Sciatic nerve (tissue), 2 donors: ENCODE measurements around the gene SYT14. TPM values are rescaled to one million over a fixed set of nuclear protein-coding genes. Genes with fewer than 3 reads are reported as not detected.
"Not testable (repeated sequence)": the region's sequence is repeated elsewhere in the genome, so short reads cannot be mapped to it uniquely, and the experiment has no call there.

Experiments
- ATAC-seq: fragments of 200-7000 bp; cut with Tn5 transposase; one replicate; pipeline ENCODE4 v1.9.1; 2020; ENCODE audit warnings: mild to moderate bottlenecking, moderate library complexity
- DNase-seq: peaks from one replicate; pipeline ENCODE4 v3.0.0-alpha.2; 2020; ENCODE audit warnings: low spot score
- intact Hi-C: fragments of 100-400 bp; cut with DNase I; formaldehyde crosslinking; loops from one replicate; pipeline ENCODE4 v1.14.2; 2022
- total RNA-seq: library from RNA; stranded (reverse); fragmentation: NEBNext Ultra II Directional; extraction: Animal tissue kit (Norgen Biotek cat#: 25700); gene quantifications from one replicate; pipeline ENCODE4 v1.2.1, GENCODE V29; 2021
- donor health status: DM: no; HTN: no; CAD: no.
- donor health status: DM: no; HTN: no; CAD: no.

Gene SYT14
- total RNA-seq, 1 donor from 2014 or later, result 3.8 TPM

- ATAC-seq, result no peak
Measured at GRCh38 chr1:210087058-210087457, 149.0 kb downstream of the SYT14 start.

DNA sequence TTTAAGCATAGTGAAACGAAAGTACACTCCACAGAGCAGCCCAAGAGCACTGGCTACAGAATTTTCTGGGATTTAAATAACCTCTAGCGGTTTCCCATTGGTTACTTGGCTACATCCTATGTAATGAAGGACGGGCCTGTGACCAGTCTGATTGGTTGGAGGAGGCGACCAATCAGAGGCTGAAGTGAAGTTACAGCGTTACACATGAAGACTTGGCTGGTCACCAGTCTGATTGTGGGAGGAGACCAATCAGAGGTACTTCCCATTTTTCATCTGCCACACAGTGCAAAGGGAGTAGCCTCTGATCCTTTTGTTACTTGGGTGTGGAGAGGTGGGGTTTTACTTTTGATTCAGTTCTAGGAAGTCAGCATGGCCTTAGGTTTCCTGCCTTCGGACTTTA is 151.8 kb downstream of the SYT14 start:
- ATAC-seq (no peak), DNase-seq (no peak)
- intact Hi-C loops, result no loop called here

More at GRCh38 chr1:210087058-210087457, 149.0 kb downstream of the SYT14 start:
- intact Hi-C loops, result no loop called here
- DNase-seq, result no peak

DNA sequence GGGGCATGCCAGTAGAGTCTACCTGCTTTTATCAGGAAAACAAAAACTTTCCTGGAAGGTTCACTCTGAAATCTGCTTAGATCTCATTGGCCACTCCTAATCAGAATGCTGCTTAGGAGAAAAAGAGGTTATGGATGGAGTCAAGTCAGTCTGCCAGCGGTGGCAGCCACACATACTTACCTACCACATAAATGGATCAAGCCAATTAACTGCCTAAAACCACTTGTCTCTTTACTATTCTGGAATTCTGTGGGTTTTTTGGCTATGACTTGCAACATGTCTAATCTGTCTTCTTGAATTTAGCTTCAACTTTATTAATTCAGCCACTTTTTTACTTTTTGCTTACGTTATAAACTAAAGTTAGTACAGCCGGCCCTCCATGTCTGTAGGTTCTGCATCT is 154.3 kb downstream of the SYT14 start:
- intact Hi-C loops, result no loop called here
- ATAC-seq, result no peak
- no peak for DNase-seq

- DNase-seq (no peak), ATAC-seq (no peak)
- intact Hi-C loops, result no loop called here
Measured at GRCh38 chr1:210093461-210093860, 155.4 kb downstream of the SYT14 start.

DNA sequence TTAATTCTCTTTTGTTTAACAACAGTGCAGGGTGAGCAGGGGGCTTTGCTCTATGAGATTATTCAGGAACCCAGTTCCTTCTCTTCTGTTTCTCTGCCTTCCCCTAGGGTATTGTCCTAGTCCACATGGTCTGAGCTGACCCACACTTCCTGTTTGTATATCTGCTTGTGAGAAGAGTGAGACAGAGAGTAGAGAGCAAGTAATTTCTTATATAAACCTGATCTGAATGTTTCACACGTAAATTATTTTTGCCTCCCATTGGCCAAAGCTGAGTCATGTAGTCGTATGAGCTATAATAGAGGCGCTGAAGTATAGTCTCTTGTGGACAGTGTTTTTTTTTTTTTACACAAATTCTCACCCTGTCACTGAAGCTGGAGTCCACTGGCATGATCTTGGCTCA is 160.3 kb downstream of the SYT14 start:
- ATAC-seq, result no peak
- intact Hi-C loops, result no loop called here
- DNase-seq, result no peak

DNA sequence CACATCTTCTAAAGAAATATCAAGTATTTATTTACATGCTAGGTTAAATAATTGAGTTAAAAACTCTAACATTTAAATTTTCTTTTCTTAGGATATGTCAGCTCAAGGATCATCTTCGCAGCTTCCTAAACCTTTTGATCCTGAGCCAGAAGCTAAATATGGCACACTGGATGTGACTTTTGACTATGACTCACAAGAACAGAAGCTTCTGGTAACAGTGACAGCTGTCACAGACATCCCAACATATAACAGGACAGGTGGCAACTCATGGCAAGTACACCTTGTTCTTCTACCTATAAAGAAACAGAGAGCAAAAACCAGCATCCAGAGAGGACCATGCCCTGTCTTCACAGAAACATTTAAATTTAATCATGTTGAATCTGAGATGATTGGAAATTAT is 161.9 kb downstream of the SYT14 start:
- intact Hi-C loops, result no loop called here
- ATAC-seq (no peak), DNase-seq (no peak)

DNA sequence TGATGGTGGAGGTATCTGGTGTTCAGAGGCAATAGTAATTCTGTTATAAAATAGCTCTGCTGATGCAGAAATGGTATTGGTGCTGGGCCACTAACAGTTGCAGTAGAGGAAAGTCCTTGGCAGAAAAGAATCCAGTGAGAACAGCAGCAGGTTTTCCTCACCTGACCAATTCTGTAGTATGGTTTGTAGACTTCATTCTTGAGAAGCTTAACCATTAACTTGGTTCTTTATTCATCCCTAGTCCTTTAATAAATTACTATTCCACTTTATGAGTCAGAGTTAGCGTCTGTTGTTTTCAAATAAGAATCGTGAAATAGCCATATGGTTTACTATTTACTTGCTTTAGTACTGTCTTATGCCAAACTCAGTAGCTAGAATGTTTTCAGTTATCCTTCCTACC is 166.1 kb downstream of the SYT14 start:
- DNase-seq (no peak), ATAC-seq (no peak)
- intact Hi-C loops, result no loop called here

GRCh38 chr1:210112906-210113305 is 174.9 kb downstream of the SYT14 start:
- DNase-seq, intact Hi-C loops, ATAC-seq: not testable (repeated sequence)

DNA sequence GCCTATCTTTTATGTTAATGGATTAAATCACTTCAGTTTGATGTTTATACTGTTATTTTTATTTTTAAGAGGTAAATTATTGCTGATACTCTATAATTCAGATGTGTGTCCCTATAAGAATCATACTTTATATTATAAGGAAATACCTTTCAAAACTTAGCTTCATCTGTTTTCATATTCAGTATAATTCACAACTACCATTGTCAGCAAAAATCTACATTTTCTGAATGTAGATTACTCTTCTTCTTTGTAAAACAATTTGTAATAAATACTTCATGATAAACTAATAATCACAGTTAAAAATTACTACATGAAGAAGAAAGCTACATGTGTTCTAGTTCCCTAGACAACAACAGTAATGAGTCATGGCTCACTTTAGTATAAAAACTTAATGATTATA is 179.2 kb downstream of the SYT14 start:
- DNase-seq (no peak), ATAC-seq (no peak)
- intact Hi-C loops, result no loop called here

DNA sequence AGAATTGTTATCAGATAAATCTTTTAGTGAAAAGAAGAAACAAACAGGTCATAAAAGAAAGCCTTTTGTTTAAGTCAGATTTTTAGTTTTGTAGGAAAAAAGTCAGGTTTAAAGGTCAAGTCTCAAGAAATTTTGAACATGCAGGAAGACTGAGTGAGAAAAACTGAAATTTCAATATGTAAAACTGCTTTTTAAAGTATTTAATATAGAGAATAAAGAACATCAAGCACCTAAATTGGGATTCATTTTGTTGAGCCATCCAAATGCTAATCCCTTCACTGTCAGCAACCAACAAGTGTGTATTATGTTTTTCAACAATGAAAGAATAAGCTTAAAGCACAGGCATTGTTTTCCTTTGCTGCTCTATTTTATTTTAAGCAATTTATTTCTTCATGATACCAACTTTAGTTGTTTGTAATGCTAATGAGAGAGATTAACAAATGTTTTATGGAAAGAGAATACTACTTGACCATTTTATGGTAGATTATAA is 179.7 kb downstream of the SYT14 start:
- intact Hi-C loops, result no loop called here
- no peak for DNase-seq
- no peak for ATAC-seq

- intact Hi-C loops, result no loop called here
- DNase-seq (no peak), ATAC-seq (no peak)
Measured at GRCh38 chr1:210123383-210123782, 185.4 kb downstream of the SYT14 start.

DNA sequence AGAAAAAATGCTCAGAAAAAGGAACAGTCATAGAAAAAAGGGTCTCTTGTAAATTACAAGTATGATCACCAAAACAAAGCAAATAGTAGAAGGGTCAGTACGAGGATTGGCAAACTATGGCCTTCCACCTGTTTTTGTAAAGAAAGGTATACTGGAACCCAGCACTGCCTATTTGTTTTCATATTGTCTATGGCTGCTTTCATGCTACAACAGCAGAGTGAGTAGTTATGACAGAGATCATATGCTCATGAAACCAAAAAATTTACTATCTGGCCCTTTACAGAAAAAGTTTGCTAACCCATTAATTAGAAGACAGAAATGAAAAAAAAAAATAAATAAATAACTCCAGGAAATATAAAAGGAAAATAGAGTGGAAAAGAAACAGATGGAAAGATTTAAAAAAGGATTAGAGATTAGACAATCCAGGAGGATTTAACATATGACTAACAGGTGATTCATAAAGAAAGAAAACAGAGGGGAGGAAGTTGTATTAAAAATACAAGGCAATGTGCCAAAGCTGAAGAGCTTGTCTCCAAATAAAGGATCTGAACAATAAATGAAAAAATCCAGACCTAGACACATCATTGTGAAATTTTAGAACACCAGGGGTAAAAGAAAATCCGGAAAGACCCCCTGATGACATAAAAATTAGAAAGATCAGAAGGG is 186.0 kb downstream of the SYT14 start:
- no peak for ATAC-seq
- intact Hi-C loops, result no loop called here
- no peak for DNase-seq

GRCh38 chr1:210124736-210125135 is 186.7 kb downstream of the SYT14 start:
- ATAC-seq (no peak), DNase-seq (no peak)
- intact Hi-C loops, result no loop called here

DNA sequence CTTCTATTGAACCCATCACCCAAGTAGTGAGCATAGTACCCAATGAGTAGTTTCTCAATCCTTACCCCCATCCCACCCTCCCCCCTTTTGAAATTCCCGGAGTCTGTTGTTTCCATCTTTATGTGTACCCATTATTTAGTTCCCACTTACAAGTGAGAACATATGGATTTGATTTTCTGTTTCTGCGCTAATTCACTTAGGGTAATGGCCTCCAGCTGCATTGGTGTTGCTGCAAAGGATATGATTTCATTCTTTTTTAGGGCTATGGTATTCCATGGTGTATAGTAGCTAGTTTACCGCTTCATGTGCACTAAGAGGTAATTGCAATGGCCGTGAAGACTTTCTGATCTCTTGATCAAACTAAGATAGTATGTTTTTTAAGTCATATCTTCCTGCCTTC is 187.1 kb downstream of the SYT14 start:
- DNase-seq, result no peak
- ATAC-seq, result no peak
- intact Hi-C loops, result no loop called here

DNA sequence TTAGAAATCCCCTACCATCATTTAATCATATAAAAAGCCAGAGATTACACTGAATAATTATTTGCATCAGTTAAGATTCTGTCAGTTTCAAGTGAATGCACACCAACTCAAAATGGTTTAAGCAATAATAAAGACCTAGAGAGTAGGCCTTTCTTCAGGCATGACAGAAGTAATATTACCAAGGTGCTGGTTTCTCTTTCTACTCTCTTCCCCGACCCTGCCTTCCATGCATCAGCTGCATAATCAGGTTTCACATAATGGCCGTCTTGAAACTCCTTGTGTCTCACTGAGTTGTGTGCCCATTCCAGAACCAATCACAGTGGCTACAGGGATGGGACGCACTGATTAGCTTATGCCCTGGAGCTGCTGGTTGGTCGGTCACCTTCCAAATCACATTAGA is 191.1 kb downstream of the SYT14 start:
- intact Hi-C loops, result no loop called here
- DNase-seq (no peak), ATAC-seq (no peak)

GRCh38 chr1:210129759-210130158 is 191.7 kb downstream of the SYT14 start:
- ATAC-seq, result no peak
- no peak for DNase-seq
- intact Hi-C loops, result no loop called here

DNA sequence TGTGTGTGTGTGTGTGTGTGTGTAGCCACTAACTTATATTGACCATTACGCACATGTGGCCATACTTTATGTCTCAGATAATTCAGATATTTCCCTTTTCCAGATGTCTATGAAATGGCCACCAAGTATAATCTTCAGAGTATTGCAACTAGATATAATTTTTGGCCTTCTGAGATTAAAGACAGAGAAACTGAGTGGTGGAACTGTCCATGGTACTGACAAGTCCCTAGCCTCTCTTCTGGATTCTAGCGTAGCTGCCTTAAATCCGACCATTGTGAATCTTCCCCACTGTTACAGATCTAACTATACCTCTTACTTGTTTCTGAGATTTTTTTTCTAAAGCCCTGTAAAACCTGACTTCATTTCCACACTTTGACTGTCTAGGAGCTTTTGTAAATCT is 194.6 kb downstream of the SYT14 start:
- DNase-seq, result no peak
- intact Hi-C loops, result no loop called here
- no peak for ATAC-seq

- intact Hi-C loops, result no loop called here
- ATAC-seq (no peak), DNase-seq (peak; percentile 91)
Measured at GRCh38 chr1:210143465-210144062, 205.5 kb downstream of the SYT14 start.

DNA sequence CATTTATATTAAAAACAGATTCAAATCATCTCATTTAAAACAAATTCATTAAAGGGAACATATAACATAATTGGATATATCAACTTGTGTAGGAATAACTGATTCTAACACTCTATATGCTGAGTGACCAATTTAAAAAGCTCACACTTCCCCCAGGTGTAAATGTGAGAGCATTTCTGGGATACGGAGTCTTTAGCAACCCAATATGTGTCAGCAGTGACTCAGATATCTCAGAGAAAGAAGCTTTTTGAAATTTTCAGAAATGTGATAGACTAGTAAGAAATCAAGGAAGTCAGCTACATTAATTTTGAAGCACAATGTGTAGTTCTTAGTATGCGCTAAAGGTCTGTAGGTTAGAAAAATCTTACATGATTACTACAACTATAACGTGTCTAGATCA is 206.7 kb downstream of the SYT14 start:
- ATAC-seq (no peak), DNase-seq (no peak)
- intact Hi-C loops, result loop anchor here (5.0 kb wide), 1 partner anchor 168 kb away; no protein-coding TSS in a partner anchor

DNA sequence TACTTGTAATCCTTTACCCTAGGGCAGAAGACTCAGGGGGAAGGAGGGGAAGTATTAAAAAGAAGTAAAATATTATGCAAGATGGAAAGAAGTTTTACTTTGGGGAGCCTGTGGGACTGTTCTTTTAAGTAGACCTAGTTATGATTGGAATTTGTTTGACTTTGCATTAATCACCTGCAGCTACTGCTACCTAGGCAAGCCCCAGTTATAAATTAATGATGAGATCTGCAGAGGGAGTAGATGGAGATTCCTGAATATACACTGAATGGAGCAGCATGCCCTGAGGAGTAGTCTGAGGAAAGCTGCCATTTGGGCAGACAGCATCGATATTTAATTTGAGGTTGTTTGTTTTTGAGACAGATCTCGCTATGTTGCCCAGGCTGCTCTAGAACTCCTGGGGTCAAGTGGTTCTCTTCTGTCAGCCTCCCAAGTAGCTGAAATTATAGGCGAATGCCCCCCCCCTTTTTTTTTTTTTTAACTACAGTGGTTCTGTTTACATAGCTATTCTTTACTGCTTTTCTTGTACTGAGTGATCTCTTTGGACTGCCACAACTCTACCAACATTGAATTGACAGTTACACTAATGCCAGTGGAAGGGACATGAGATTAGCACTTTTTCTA is 213.1 kb downstream of the SYT14 start:
- DNase-seq, result no peak

More for the DNA sequence above, 213.1 kb downstream of the SYT14 start:
- intact Hi-C loops, result no loop called here
- ATAC-seq, result no peak
